ENCODE data around the gene CPLX3.

DNA sequence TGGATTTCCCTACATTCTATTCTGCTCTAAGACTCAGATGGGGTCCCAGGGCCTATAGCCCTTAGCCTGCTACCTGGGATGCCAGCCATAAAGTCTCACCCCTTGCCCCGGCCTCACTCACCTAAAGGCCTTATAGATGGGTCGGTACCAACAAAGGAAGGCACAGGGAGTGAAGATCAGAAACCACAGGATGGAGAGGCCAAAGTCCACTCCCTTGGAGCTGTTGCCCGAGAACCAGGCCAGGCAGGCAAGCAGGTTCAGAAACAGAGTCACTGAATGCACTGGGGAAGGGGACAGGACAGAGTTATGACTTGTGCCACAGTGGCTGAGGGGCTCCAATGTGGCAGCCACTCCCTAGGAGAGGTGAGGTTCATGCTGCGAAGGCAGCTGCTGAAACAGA is 24.0 kb downstream of the CPLX3 start:
- TF ChIP-seq ZNF70 (CRISPR knock-in tag; IDR thresholded peaks at IDR 0.05): no peak
- TF ChIP-seq, protein P1, sequence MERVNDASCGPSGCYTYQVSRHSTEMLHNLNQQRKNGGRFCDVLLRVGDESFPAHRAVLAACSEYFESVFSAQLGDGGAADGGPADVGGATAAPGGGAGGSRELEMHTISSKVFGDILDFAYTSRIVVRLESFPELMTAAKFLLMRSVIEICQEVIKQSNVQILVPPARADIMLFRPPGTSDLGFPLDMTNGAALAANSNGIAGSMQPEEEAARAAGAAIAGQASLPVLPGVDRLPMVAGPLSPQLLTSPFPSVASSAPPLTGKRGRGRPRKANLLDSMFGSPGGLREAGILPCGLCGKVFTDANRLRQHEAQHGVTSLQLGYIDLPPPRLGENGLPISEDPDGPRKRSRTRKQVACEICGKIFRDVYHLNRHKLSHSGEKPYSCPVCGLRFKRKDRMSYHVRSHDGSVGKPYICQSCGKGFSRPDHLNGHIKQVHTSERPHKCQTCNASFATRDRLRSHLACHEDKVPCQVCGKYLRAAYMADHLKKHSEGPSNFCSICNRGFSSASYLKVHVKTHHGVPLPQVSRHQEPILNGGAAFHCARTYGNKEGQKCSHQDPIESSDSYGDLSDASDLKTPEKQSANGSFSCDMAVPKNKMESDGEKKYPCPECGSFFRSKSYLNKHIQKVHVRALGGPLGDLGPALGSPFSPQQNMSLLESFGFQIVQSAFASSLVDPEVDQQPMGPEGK (CRISPR knock-in tag; IDR thresholded peaks at IDR 0.05; ENCODE audit: borderline replicate concordance): no peak
- no peak for TF ChIP-seq GLIS3 (CRISPR knock-in tag; IDR thresholded peaks at IDR 0.05)
- TF ChIP-seq PPARA (CRISPR knock-in tag; IDR thresholded peaks at IDR 0.05; ENCODE audit: borderline replicate concordance): no peak
- TF ChIP-seq POU6F1 (CRISPR knock-in tag; IDR thresholded peaks at IDR 0.05; ENCODE audit: borderline replicate concordance, low read depth): no peak
- no peak for TF ChIP-seq TCF4 (CRISPR knock-in tag; IDR thresholded peaks at IDR 0.05; ENCODE audit: borderline replicate concordance)
- TF ChIP-seq ARNTL (CRISPR knock-in tag; IDR thresholded peaks at IDR 0.05; ENCODE audit: borderline replicate concordance, low read depth): no peak
- no peak for TF ChIP-seq CREB5 (CRISPR knock-in tag; IDR thresholded peaks at IDR 0.05; ENCODE audit: low read depth)
- no peak for TF ChIP-seq SNAI2 (CRISPR knock-in tag; IDR thresholded peaks at IDR 0.05)
- TF ChIP-seq RARB (CRISPR knock-in tag; IDR thresholded peaks at IDR 0.05): no peak
- TF ChIP-seq CSRNP3 (CRISPR knock-in tag; IDR thresholded peaks at IDR 0.05): no peak
- no peak for TF ChIP-seq ZNF565 (CRISPR knock-in tag; conservative IDR thresholded peaks at IDR 0.05; ENCODE audit: low read depth)
- no peak for TF ChIP-seq ZNF8 (CRISPR knock-in tag; IDR thresholded peaks at IDR 0.05)
- TF ChIP-seq ZFP30 (CRISPR knock-in tag; IDR thresholded peaks at IDR 0.05): no peak
